HL-60/S4 (cell line): ENCODE measurements around the gene CCNL1.
"Not testable (repeated sequence)": the region's sequence is repeated elsewhere in the genome, so short reads cannot be mapped to it uniquely, and the experiment has no call there.

Experiments
- in situ Hi-C: fragments of 300-500 bp; cut with MboI; formaldehyde crosslinking; loops from 2 replicates; pipeline ENCODE4 v1.14.3; 2022; ENCODE audit warnings: low sequenced_read_pairs

CCNL1 gene

DNA sequence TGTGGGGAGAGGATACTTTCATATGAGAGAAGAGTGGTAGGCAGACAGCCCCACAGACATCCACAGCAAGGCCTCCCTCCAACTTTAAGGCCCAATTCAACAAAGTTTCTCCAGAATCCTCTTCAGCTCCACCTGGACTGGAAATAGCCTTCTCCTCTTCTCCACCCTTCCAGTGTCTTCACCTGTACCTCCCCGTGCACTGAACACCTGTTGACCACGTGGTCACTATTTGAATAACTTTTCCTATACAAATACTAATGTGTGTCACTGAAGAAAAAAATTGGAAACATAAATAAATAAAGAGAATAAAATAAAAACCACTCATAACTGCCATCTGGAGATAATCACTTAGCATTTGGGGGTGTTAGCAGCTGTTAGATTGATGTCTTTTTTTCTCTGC is 52.9 kb downstream of the CCNL1 start:
- in situ Hi-C loops: no loop called here

DNA sequence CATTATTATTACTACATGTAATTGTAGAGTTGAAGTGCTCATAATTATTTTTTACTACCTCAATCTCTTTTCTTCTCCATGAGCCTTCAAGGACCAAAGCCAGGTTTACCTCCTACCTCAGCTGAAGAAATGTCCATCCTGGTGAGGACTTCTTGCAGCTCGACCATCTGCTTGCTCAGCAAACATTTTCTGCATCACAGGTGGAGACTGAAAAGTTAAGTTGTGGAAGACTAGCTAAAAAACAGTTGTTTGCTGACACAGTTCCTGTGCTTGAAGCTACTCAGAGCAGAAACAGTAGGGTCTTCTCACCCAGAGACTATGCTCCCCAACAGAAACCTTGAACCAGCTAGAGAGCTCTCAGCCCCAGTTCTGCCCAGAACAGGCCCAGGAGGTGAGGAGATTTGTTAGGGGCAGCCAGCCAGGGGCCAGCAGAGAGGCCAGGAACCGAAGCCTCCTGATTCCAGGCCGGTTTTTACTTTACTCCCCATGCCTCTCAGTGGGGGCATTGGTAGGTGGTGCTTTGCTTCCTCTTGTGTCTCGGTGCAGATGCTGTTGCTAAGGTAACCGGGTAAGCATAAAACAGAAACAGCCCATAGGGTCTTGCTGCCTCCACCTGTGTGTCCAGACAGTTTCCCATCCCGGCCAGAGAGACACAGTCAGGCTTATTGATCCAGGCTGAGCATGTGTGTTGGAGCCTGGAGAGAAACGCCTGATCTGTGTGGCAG is 54.9 kb downstream of the CCNL1 start:
- in situ Hi-C loops: no loop called here

GRCh38 chr3:157104521-157104920 is 55.4 kb downstream of the CCNL1 start:
- in situ Hi-C loops: no loop called here

DNA sequence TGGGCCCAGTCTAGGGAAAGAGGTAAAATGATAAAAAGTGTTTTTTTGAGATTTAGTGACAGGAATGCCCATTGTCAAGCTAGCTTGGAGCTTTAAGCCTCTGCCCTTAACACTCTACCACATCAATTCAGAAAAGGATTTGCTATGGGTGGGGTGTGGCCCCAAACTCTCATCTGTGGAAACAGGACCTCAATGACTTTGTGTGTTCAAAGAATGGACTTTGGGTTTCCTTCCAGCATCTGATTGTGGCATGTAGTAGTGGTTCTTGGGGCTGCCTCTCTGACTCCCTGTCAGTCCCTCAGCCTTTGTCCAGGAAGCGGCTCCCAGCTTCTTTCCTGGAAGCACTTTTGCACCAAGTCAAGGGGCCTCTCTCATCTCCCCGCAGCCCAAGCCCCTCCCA is 56.1 kb downstream of the CCNL1 start:
- in situ Hi-C loops: no loop called here

GRCh38 chr3:157103280-157103679 is 56.7 kb downstream of the CCNL1 start:
- in situ Hi-C loops: no loop called here

GRCh38 chr3:157102595-157102994 is 57.4 kb downstream of the CCNL1 start:
- in situ Hi-C loops: not testable (repeated sequence)

DNA sequence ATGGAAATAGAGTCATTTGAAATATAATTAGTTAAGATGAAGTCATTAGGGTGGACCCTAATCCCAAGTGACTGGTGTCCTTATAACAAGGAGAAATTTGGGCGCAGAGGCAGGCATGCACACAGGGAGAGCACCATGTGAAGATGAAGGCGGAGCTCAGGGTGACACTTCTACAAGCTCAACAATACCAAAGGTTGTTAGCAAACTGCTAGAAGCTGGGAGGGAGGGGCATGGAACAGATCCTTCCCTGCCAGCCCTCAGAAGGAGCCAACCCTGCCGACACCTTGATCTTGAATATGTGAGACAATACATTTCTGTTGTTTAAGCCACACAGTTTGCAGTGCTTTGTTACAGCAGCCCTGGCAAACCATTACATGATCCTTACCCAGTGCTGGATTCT is 57.8 kb downstream of the CCNL1 start:
- in situ Hi-C loops: no loop called here

- in situ Hi-C loops: no loop called here
Observed at GRCh38 chr3:157101486-157101885, 58.5 kb downstream of the CCNL1 start.

- in situ Hi-C loops: no loop called here
Observed at GRCh38 chr3:157100608-157101396, 59.1 kb downstream of the CCNL1 start.

DNA sequence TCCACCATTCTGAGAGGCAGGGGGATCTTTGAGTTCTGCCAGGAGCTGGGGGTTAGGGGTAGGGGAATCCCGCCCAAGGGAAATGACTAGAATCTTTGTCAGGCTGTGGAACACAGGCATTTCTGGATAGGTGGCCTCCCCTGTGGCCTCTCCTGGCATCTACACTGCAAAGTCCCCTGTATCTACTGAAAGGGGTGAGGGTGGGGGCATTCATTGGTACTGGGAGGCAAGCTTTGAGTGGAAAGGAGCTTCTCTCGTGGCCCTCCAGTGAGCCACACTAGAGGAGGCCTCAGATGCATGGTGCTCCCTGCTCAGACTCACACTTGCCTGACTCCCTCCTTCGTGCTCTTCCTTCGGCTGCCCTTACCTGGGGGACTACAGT is 59.9 kb downstream of the CCNL1 start:
- in situ Hi-C loops: no loop called here

GRCh38 chr3:157099326-157100095 is 60.4 kb downstream of the CCNL1 start:
- in situ Hi-C loops: loop anchor here (25.0 kb wide), 3 partner anchors 437 to 937 kb away; partner anchors contain the start of gene TIPARP

GRCh38 chr3:157098823-157099185 is 61.1 kb downstream of the CCNL1 start:
- in situ Hi-C loops: loop anchor here (25.0 kb wide), 3 partner anchors 437 to 937 kb away; partner anchors contain the start of gene TIPARP

- in situ Hi-C loops: loop anchor here (25.0 kb wide), 3 partner anchors 436 to 936 kb away; partner anchors contain the start of gene TIPARP
Observed at GRCh38 chr3:157098121-157098822, 61.7 kb downstream of the CCNL1 start.
